ENCODE data around the gene BHLHA15.

Gene BHLHA15

GRCh38 chr7:98250789-98251188, 39.5 kb downstream of the BHLHA15 start:
- no peak for DNase-seq

- DNase-seq, result no peak
Measured at GRCh38 chr7:98251231-98251600, 40.0 kb downstream of the BHLHA15 start.

GRCh38 chr7:98251601-98252424, 40.6 kb downstream of the BHLHA15 start, which contains the start of gene TECPR1:
TSS of gene TECPR1 (minus strand) at chr7:98252232. CDS start at chr7:98246146, 6,086 bp downstream.
- peak; percentile 90 for DNase-seq

GRCh38 chr7:98252425-98253054, 41.3 kb downstream of the BHLHA15 start:
- no peak for DNase-seq

- no peak for DNase-seq
Measured at GRCh38 chr7:98254516-98254915, 43.3 kb downstream of the BHLHA15 start.

- DNase-seq, result no peak
Measured at GRCh38 chr7:98254951-98255610, 43.8 kb downstream of the BHLHA15 start.

- no peak for DNase-seq
Measured at GRCh38 chr7:98256431-98256830, 45.2 kb downstream of the BHLHA15 start.

GRCh38 chr7:98257701-98258100, 46.5 kb downstream of the BHLHA15 start:
- no peak for DNase-seq

Data from EL (cell line).